Measurements from ENCODE around the gene SLC6A18. TPM values are rescaled to one million over a fixed set of nuclear protein-coding genes. Genes with fewer than 3 reads are reported as not detected.

The SLC6A18 gene
- total and polyA plus RNA-seq, 9 of the 15 experiments (the other 6 are each of a cell fraction or from before 2014, with no cell fraction given), result not detected

- peaks cover 12% of the 10 kb centered on the region; the same call in 1 of the 2 replicates for H4K20me1 ChIP-seq (replicated peaks; ENCODE audit: control insufficient read depth, insufficient read depth, low read length)
- ChIA-PET CTCF (ENCODE audit: low intra/inter-chr PET ratio) (no interaction called here), POLR2A (no interaction called here)
- no peak overlapping the region for H3K27ac ChIP-seq (ENCODE audit: extremely low read depth, low read depth, low read length)
- H3K27me3 ChIP-seq (ENCODE audit: control insufficient read depth in 2 of 2, insufficient read depth in 2 of 2, low read length in 2 of 2), result peaks cover 21 to 77% of the 10 kb centered on the region in 2 experiments
- intact Hi-C loops (cut with micrococcal nuclease) (no loop called here), in situ Hi-C loops (cut with MboI) (no loop called here)
- TF ChIP-seq ETV5 (CRISPR knock-in tag; IDR thresholded peaks at IDR 0.05; ENCODE audit: low read depth) (no peak), STAG1 (CRISPR knock-in tag; IDR thresholded peaks at IDR 0.05; ENCODE audit: borderline replicate concordance) (no peak), PRDM10 (IDR thresholded peaks at IDR 0.05; ENCODE audit: partially characterized antibody) (no peak), ZC3H4 (CRISPR knock-in tag; IDR thresholded peaks at IDR 0.05; ENCODE audit: borderline replicate concordance) (no peak), TAF9B (IDR thresholded peaks at IDR 0.05; ENCODE audit: partially characterized antibody) (no peak), SMARCE1 (IDR thresholded peaks at IDR 0.05) (no peak), ZKSCAN1 (IDR thresholded peaks at IDR 0.05; ENCODE audit: low read depth, low read length) (no peak), KLF16 (IDR thresholded peaks at IDR 0.05) (no peak)
- H3K4me2 ChIP-seq (ENCODE audit: insufficient read depth, low read length), result no peak overlapping the region
- H3K79me2 ChIP-seq (ENCODE audit: control insufficient read depth, insufficient read depth, low read length), result no peaks in the 10 kb centered on the region
- no peak for FAIRE-seq
- no peak for DNase-seq (ENCODE audit: extremely low read depth in 1 of 4, low spot score in 3 of 4)
- no peak for ATAC-seq
- H3K36me3 ChIP-seq (ENCODE audit: control insufficient read depth, insufficient read depth, low read length), result no peaks in the 10 kb centered on the region
- WGBS (ENCODE audit: insufficient coverage, low coverage, missing lambda C conversion rate), result 35% methylated on average over 41 of the region's 42 CpGs
- BruUV-seq (replicated peaks), result no TSS peak
- H3K4me3 ChIP-seq, result no peak overlapping the region
- H2AFZ ChIP-seq (ENCODE audit: low read depth, low read length), result no peak overlapping the region
- peaks cover 0 to 38% of the 10 kb centered on the region in 2 experiments; a peak in 1 of 5 replicates for H3K4me1 ChIP-seq (replicated peaks in 1 of 2; ENCODE audit: control insufficient read depth in 2 of 2, insufficient read depth in 2 of 2, low read length in 2 of 2)
- H3K9me1 ChIP-seq (ENCODE audit: control insufficient read depth, insufficient read depth, low read length), result no peaks in the 10 kb centered on the region
- H3K9me3 ChIP-seq (replicated peaks; ENCODE audit: control insufficient read depth, insufficient read depth, low read depth, low read length), result no peaks in the 10 kb centered on the region
- no peak overlapping the region; a peak in 1 of 4 replicates for H3K9ac ChIP-seq (ENCODE audit: insufficient read depth in 1 of 2, low read depth in 2 of 2, low read length in 2 of 2)
These were observed 53.7 kb downstream of the SLC6A18 start for GRCh38 chr5:1278656-1279442.

Data from K562 (cell line).